PC-3 (cell line): ENCODE data around the gene MOV10.

ENCODE experiments used
- EZH2 ChIP-seq: fragments of 300-600 bp; sonication (generic); IDR thresholded peaks from one replicate; pipeline ENCODE4 v1.6.1; 2017; ENCODE audit warnings: antibody characterized with exemption, mild to moderate bottlenecking, low read length; ENCODE audit not compliant: unreplicated experiment
- EZH2phosphoT487 ChIP-seq: fragments of 300-600 bp; sonication (generic); IDR thresholded peaks from 2 replicates; pipeline ENCODE4 v1.6.1; 2018; ENCODE audit warnings: mild to moderate bottlenecking, antibody characterized with exemption, low read length, borderline replicate concordance
- TF ChIP-seq, protein P1 (sequence below): fragments of 300-600 bp; sonication (generic); conservative IDR thresholded peaks from 2 replicates; pipeline ENCODE4 v1.5.1; 2017; ENCODE audit warnings: antibody characterized with exemption, low read depth, mild to moderate bottlenecking, low read length

- TF ChIP-seq, protein P1, sequence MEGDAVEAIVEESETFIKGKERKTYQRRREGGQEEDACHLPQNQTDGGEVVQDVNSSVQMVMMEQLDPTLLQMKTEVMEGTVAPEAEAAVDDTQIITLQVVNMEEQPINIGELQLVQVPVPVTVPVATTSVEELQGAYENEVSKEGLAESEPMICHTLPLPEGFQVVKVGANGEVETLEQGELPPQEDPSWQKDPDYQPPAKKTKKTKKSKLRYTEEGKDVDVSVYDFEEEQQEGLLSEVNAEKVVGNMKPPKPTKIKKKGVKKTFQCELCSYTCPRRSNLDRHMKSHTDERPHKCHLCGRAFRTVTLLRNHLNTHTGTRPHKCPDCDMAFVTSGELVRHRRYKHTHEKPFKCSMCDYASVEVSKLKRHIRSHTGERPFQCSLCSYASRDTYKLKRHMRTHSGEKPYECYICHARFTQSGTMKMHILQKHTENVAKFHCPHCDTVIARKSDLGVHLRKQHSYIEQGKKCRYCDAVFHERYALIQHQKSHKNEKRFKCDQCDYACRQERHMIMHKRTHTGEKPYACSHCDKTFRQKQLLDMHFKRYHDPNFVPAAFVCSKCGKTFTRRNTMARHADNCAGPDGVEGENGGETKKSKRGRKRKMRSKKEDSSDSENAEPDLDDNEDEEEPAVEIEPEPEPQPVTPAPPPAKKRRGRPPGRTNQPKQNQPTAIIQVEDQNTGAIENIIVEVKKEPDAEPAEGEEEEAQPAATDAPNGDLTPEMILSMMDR = peak; percentile 68
- TF ChIP-seq EZH2 = no peak
- no peak for TF ChIP-seq EZH2phosphoT487
These were observed 643 bp upstream of the MOV10 start for GRCh38 chr1:112673592-112674439.
